GM12874 (cell line): ENCODE data around the gene APOB.

ENCODE experiments used
- TF ChIP-seq, protein P1 (sequence below): IDR thresholded peaks from 2 replicates; pipeline ENCODE4 v1.5.1; 2011; ENCODE audit warnings: low read depth, mild to moderate bottlenecking, control low read depth, low read length, moderate library complexity; ENCODE audit not compliant: insufficient read depth

The APOB gene

DNA sequence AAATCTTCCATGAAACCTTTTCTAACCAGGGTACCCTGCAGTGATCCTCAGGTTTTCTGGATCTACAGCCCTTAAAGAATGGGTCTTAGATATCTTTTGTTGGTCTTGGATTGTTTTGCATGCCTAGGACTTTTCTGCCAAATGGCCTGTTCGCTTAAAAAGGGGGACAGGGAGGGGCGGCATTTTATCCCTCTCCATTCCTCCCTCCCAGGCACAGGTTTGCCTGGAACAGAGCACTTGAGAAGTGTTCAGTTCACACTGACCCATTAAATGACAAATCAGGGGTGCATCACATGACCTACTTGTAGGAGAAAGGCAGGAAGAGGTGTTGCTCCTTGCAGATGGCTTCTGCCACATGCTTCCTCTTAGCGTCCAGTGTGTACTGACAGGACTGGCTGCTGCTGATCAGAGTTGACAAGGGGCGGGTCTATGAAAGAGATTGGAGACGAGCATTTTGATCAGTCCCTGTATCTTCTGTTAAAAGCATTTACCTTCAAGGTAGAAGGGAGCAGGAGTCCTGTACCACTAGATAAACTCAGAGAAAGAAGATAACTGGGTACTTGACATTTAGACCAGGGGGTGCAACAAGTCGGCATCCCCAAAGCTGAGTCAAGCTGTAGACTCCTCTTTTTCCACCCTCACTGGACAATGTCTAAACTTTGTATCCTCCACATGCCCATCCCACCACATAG is 8.4 kb downstream of the APOB start:
- TF ChIP-seq, protein P1, sequence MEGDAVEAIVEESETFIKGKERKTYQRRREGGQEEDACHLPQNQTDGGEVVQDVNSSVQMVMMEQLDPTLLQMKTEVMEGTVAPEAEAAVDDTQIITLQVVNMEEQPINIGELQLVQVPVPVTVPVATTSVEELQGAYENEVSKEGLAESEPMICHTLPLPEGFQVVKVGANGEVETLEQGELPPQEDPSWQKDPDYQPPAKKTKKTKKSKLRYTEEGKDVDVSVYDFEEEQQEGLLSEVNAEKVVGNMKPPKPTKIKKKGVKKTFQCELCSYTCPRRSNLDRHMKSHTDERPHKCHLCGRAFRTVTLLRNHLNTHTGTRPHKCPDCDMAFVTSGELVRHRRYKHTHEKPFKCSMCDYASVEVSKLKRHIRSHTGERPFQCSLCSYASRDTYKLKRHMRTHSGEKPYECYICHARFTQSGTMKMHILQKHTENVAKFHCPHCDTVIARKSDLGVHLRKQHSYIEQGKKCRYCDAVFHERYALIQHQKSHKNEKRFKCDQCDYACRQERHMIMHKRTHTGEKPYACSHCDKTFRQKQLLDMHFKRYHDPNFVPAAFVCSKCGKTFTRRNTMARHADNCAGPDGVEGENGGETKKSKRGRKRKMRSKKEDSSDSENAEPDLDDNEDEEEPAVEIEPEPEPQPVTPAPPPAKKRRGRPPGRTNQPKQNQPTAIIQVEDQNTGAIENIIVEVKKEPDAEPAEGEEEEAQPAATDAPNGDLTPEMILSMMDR, result no peak

DNA sequence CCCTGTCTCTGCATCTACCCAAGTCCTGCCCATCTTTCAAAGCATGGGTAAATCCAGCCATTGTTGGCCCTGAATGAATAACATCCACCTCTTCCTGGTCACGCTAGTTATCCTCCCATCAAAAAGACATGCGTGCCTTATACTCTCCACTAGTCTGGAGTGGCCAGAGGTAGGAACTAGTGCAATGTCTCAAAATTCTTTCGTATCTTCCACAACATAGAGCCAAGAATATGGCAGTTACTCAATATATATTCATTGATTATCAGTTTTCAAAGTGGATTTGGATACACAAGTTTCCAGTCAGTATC is 8.9 kb downstream of the APOB start:
- TF ChIP-seq, protein P1, result no peak

DNA sequence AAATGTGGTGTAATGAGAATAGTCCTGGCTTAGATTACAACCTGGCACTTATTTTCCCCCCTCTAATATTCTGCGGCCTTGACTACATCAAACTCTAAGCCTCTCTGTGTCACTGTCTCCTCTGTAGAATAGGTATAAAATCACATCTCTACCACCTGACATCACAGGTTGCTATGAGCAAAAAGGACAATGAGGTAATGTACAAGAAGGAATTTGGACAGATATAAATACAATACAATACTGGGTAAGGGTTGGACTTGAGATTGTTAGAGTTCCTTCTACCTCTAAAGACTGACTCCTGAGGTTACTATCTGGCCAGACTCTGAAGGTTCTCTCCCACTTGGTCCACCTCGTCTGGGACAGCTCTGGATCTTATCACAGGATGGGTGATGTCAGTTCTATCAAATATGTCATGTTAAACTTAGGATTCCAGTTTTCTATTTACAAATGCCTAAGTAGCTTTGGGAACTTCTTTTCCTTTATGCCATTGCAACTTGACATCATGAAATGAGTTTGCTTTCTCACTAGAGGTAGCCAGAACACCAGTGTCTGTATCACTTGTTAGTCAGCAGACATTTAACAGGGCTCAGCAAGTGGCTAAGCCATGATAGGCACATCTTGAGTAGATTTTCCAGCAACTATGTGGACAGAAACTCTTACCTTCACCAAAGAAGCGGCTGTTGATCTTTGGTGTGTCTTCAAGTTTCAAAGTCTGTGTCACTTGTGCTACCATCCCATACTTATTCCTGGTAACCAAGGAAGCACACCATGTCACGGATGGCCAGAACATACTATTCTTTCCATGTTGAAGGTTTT is 9.5 kb downstream of the APOB start:
- TF ChIP-seq, protein P1, result no peak

DNA sequence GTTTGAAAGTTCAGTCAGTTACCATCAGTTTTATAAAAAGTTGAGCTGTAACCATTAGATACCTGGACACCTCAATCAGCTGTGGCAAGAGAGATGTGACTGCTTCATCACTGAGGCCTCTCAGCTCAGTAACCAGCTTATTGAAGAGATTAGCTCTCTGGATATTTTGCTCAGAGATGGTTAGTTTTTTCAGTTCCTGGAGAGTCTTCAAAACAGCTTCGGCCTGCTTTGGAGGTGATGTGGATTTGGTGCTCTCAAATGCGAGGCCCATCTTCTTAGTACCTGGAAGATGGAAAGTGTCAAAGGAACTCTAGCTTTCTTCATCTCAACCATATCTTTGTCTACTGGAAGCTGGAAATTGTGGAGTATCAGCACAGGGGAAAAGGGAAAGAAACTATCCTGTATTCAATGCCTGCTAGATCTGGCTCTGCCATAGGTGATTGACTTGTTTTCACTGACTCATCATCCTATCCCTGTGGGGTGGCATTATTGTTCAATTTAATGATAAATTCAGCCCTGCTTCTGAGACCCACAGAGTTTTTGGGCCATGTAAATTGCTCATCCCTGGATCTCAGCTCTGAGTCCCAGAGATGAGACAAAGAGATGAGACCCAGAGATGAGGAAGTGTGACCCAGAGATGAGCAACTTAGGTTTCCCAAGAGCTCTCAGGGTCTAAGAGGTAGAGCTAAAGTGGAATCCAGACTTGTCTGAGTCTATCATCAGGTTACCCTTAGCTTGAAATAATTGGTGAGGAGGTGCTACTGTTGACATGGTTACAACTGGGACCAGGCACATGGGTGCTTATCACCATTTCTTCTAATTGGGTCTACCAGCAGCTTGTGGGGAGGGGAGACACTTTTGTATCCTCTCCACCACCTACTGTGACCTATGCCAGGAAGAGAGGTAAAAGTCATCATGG is 10.4 kb downstream of the APOB start:
- TF ChIP-seq, protein P1, result no peak

DNA sequence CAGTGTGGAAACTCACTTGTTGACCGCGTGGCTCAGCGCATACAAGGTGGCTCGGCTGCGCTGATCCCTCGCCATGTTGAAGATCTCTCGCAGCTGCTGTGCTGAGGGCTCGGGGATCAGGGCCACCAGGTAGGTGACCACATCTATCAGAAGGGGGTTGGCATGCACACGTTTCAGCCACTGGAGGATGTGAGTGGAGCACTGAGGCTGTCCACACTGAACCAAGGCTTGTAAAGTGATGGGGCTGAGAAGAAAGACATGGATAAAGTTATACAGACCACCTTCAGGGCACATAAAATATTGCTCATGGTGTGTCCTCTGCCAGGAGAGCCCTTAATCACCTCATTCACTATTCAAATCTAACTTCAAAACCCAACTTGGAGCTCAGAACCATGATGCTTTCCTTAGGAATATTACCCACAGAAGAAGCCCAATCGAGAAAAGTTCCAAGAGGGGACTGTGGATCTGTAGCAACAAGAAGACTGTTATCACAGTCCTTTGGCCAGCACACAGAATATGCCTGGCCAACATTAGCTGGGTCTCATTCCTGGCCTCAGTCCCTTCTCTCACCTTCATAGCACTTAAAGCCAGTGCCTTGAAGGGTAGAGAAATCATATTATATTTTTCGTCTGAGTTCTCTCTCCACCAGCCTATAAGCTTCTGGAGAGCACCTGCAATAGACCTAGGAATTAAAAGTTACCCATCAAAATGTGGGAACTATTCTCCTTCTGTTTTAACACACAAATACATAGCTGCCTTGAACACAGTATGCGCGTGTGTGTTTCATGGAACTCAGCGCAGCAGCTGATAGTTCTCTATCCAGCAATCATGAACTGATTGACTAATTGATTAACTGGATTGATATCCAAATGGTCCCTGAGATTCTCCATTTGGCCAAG is 11.3 kb downstream of the APOB start:
- TF ChIP-seq, protein P1, result no peak

DNA sequence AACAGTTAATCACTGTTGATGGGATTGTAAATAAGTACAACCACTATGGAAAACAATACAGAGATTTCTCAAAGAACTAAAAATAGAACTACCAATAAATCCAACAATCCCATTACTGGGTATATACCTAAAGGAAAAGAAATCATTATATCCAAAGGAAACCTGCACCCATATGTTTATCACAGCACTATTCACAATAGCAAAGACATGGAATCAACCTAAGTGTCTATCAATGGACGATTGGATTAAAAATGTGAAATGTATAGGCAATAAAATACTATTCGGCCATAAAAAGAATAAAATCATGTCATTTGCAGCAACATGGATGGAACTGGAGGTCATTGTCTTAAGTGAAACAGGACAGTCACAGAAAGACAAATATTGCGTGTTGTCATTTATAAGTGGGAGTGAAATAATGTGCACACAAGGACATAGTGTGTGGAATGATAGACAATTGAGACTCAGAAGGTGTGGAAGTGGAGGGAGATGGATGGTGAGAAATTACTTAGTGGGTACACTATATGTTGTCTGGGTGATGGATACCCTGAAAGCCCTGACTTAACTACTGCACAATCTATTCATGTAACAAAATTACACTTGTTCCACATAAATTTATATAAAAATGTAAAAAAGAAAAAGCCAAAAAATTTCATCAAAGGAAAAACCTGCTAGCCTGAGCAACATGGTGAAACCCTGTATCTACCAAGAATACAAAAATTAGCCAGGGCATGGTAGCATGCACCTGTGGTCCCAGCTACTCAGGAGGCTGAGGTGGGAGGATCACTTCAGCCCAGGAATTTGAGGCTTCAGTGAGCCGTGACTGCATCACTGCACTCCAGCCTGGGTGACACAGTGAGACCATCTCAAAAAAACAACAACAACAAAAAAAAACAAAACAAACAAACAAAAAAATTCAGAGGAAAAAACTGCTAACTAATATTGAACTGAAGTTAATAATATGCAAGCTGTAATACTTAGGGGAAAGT is 12.6 kb downstream of the APOB start:
- TF ChIP-seq, protein P1, result no peak
